ENCODE results near the gene HMHB1.

DNA sequence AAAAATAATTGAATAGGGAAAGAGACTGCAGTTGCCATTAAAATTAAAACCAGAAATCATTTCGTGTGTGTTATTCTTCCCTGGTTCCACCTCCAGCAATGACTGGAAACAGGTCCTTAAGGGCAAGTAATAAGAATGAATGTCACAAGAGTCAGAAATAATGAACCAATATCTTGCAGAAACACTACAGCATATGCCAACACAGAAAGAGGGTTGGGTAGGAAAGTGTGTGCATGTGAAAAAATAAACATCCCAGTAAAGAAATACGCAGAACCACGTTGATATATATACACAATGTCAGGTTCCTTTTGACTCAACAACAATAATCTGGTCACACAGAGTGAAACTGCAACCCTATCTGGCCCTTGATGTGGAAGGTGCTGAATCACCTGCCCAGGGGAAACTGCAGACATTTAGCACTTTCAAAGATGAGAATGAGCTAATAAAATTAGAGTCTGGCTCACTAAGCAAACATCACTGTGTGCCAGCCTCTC, 15.0 kb downstream of the HMHB1 start:
- TF ChIP-seq PATZ1 (CRISPR knock-in tag; IDR thresholded peaks at IDR 0.05; ENCODE audit: borderline replicate concordance), result no peak
- no peak for TF ChIP-seq ESRRG (CRISPR knock-in tag; IDR thresholded peaks at IDR 0.05)
- TF ChIP-seq, protein P1, sequence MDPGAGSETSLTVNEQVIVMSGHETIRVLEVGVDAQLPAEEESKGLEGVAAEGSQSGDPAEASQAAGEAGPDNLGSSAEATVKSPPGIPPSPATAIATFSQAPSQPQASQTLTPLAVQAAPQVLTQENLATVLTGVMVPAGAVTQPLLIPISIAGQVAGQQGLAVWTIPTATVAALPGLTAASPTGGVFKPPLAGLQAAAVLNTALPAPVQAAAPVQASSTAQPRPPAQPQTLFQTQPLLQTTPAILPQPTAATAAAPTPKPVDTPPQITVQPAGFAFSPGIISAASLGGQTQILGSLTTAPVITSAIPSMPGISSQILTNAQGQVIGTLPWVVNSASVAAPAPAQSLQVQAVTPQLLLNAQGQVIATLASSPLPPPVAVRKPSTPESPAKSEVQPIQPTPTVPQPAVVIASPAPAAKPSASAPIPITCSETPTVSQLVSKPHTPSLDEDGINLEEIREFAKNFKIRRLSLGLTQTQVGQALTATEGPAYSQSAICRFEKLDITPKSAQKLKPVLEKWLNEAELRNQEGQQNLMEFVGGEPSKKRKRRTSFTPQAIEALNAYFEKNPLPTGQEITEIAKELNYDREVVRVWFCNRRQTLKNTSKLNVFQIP (CRISPR knock-in tag; IDR thresholded peaks at IDR 0.05; ENCODE audit: borderline replicate concordance, low read depth), result no peak
- TF ChIP-seq TOX (CRISPR knock-in tag; IDR thresholded peaks at IDR 0.05; ENCODE audit: borderline replicate concordance), result no peak
- TF ChIP-seq ISL1 (CRISPR knock-in tag; IDR thresholded peaks at IDR 0.05), result no peak
- no peak for TF ChIP-seq TSHZ2 (CRISPR knock-in tag; IDR thresholded peaks at IDR 0.05)
- TF ChIP-seq GLIS3 (CRISPR knock-in tag; IDR thresholded peaks at IDR 0.05), result no peak
- TF ChIP-seq RARB (CRISPR knock-in tag; IDR thresholded peaks at IDR 0.05), result no peak
- TF ChIP-seq ZFP30 (CRISPR knock-in tag; IDR thresholded peaks at IDR 0.05), result no peak
- TF ChIP-seq PPARA (CRISPR knock-in tag; IDR thresholded peaks at IDR 0.05; ENCODE audit: borderline replicate concordance), result no peak
